GM13976 (cell line): ENCODE data around the gene ADGRD1.

Experiments
- DNase-seq: peaks from one replicate; pipeline ENCODE4 v3.0.0; 2012; ENCODE audit warnings: low spot score
- in situ Hi-C: fragments of 300-500 bp; cut with MboI; formaldehyde crosslinking; loops from one replicate; pipeline ENCODE4 v1.12.0; 2022; ENCODE audit warnings: low sequenced_read_pairs, mixed read lengths, inconsistent platforms; ENCODE audit not compliant: unreplicated experiment
- TF ChIP-seq, protein P1 (sequence below): IDR thresholded peaks from 2 replicates; pipeline ENCODE4 v1.5.1; 2012; ENCODE audit warnings: borderline replicate concordance, mild to moderate bottlenecking; ENCODE audit not compliant: insufficient read depth; ENCODE audit errors: extremely low read depth, missing control alignments, control extremely low read depth

Gene ADGRD1

DNA sequence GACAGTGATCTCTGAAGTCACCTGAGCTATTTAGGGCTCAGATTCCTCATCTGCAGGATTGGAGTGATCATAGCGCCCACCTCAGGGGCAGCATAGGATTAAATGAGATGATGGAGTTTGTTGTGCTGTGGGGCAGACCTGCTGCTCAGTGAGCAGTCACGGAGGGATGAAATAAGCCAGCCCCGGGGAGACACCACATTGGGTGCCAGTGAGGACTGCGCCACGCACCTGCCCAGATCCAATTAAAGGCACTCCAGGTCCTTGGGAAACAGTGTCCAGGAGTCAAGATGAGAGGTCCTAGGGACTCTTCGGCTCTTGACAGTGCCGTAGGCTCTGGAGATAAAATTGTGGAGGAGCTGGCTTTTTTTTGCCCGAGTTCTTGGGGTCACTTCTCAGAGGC is 166.2 kb downstream of the ADGRD1 start:
- TF ChIP-seq, protein P1, sequence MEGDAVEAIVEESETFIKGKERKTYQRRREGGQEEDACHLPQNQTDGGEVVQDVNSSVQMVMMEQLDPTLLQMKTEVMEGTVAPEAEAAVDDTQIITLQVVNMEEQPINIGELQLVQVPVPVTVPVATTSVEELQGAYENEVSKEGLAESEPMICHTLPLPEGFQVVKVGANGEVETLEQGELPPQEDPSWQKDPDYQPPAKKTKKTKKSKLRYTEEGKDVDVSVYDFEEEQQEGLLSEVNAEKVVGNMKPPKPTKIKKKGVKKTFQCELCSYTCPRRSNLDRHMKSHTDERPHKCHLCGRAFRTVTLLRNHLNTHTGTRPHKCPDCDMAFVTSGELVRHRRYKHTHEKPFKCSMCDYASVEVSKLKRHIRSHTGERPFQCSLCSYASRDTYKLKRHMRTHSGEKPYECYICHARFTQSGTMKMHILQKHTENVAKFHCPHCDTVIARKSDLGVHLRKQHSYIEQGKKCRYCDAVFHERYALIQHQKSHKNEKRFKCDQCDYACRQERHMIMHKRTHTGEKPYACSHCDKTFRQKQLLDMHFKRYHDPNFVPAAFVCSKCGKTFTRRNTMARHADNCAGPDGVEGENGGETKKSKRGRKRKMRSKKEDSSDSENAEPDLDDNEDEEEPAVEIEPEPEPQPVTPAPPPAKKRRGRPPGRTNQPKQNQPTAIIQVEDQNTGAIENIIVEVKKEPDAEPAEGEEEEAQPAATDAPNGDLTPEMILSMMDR = no peak
- in situ Hi-C loops = no loop called here
- DNase-seq = no peak

DNA sequence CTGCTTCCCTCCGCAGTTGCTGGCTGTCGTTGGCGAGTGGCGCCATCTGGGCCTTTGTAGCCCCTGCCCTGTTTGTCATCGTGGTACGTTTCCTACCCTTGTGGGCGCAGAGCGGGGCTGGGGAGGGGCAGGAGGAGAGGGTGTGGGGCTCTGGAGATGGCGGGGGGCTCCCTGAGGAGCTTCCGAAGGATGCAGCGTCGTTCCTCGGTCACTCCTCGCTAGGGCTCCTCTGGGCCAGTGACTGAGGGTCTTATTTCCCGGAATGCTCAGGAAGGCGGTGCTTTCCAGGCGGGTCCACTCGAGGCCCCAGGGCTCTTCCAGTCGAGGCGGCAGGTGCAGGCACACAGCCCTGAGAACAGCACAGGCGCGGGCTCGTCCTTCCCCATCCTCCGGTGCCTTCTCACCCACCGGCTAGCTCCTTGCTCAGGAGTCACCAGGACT is 167.1 kb downstream of the ADGRD1 start:
- in situ Hi-C loops = no loop called here
- no peak for DNase-seq
- TF ChIP-seq, protein P1 = no peak

DNA sequence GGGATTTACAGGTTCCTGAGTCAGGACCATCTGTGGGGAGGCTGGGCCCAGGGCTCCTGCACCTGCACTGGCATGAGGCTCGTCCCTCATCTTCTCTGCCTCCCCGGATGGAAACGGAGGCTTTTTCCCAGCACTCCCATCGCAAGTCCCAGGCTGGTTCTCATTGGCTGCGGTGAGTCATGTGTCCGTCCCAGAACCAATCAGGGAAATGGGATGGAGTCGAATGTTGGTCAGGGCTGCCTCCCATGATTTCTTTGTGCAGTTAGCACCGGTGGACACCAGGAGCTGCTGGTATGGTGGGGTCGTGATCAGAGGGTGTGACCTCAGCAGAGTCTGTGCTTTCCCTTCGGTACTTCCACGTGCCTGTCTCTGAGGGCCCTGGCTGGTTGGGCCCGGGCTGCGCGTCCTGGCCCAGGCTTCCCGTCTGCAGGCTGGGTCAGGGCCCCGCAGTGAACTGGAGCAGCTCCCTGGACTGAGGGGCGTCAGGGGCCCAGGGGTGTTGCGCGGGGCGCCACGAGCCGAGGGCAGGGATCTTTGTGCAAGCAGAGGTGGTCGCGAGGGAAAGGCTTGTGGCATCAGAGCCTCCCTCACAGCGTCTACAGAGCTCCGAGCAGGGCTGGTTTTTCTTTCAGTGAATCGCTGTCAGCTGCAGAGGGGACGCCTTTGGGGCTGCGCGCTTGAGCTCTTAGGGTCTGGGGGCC is 168.1 kb downstream of the ADGRD1 start:
- TF ChIP-seq, protein P1 = no peak
- DNase-seq = no peak
- in situ Hi-C loops = no loop called here

DNA sequence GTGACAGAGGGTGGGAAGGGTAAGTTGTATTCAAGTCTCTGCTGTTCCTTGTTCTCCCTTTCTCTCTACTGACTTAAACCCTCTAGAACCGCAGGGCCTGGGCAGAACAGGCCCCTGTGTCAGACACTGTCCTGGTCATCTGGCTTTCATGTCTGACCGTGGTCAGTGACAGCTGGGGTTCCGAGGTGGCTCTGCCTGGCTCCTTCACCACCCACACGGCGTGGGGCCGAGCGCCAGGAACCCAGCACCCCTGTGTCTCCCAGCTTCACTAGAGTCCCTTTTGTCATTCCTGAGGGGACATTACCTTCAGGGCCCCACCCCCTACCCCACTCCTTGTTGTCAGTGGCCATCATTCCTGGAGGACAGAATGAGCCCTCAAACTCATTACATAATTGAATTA is 168.9 kb downstream of the ADGRD1 start:
- TF ChIP-seq, protein P1 = no peak
- DNase-seq = no peak
- in situ Hi-C loops = no loop called here

DNA sequence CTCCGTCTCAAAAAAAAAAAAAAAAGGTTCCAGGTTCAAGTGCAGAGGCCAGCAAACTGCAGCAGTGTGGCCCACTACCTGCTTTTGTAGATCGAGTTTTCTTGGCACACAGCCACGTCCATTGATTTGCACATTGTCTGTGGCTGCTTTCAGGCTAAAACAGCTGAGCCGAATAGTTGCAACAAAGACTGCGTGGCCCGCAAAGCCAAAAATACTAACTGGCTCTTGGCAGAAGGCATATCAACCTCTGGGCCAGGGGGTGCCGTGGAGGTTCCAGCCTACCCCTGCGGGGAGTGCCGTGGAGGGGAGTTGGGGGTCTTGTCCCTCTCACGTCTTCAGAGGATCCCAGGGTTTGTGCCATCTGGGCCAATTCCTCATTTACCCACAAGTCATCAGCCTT is 170.1 kb downstream of the ADGRD1 start:
- DNase-seq = no peak
- in situ Hi-C loops = no loop called here
- TF ChIP-seq, protein P1 = no peak

DNA sequence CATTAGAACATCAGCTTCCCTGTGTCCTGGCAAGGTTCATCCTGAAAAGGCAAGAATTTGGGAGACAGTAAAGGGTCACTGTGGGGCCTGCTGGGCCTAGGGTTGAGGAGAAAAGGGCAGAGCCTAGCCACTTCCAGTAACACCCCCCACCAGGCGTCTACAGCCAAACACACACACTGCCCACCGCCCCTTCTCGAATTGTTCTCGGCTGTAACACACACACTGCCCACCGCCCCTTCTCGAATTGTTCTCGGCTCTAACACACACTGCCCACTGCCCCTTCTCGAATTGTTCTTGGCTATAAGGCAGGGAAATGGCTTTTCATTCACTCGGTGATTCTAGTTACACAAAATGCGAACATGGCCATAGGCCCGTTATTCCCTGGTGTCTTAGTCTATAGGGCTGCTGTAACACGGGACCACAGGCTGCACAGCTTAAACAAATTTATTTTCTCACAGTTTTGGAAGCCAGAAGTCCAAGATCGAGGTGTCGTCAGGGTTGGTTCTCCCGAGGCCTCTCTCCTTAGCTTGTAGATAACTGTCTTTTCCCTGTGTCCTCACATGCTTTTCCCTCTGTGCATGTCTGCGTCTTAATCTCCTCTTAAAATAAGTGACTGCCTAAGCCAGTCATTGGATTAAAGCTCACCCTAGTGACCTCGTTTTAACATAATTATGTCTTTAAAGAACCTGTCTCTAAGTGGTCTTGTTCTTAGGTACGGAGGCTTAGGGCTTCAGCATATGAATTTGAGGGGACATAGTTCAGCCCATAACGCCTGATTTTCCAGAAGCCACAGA is 171.0 kb downstream of the ADGRD1 start:
- in situ Hi-C loops = no loop called here
- TF ChIP-seq, protein P1 = no peak
- DNase-seq = no peak
